Stomach (tissue), 9 donors: ENCODE measurements around the gene GPR4. TPM values are rescaled to one million over a fixed set of nuclear protein-coding genes. Genes with fewer than 3 reads are reported as not detected.

Experiments used
- DNase-seq, 2 donors: peaks; one replicate each; pipeline versions ENCODE4 v3.0.0 to v3.0.0-alpha.2; 2013 to 2019
- H3K27ac ChIP-seq, 5 donors: fragments of 200-600 bp in 4 of 5; sonication (generic) in 4 of 5; one replicate each; pipeline ENCODE4 v1.5.1; 2013 to 2019; ENCODE audit warnings: mild to moderate bottlenecking in 1 of 5, moderate library complexity in 1 of 5
- H3K27me3 ChIP-seq, 3 donors: fragments of 200-600 bp; sonication (generic); one replicate each; pipeline ENCODE4 v1.5.1; 2017 to 2019; ENCODE audit warnings: mixed run types in 1 of 3
- H3K36me3 ChIP-seq, 4 donors: fragments of 200-600 bp; sonication (generic); 1 replicate in 3 of 4; 2 replicates in 1 of 4; pipeline ENCODE4 v1.5.1; 2016 to 2019
- H3K4me1 ChIP-seq, 4 donors: fragments of 200-600 bp; sonication (generic); one replicate each; pipeline ENCODE4 v1.5.1; 2016 to 2019
- H3K4me3 ChIP-seq, 4 donors: fragments of 200-600 bp; sonication (generic) in 3 of 4; one replicate each; pipeline ENCODE4 v1.5.1; 2016 to 2019; ENCODE audit warnings: mild to moderate bottlenecking in 1 of 4
- H3K9me3 ChIP-seq, 4 donors: fragments of 200-600 bp; sonication (generic); one replicate each; pipeline ENCODE4 v1.5.1; 2016 to 2019
- EP300 ChIP-seq: sonication (generic); formaldehyde crosslinking; IDR thresholded peaks from one replicate; pipeline ENCODE4 v1.6.1; 2017; ENCODE audit warnings: antibody characterized with exemption
- POLR2A ChIP-seq, 4 donors: fragments of 450-650 bp; IDR thresholded peaks; one replicate each; pipeline ENCODE4 v1.6.1; 2016; ENCODE audit warnings: antibody characterized with exemption in 4 of 4, control low read depth in 2 of 4, mild to moderate bottlenecking in 1 of 4, moderate library complexity in 1 of 4
- POLR2AphosphoS5 ChIP-seq, 3 donors: sonication (generic); formaldehyde crosslinking; IDR thresholded peaks; one replicate each; pipeline ENCODE4 v1.6.1; 2016; ENCODE audit warnings: antibody characterized with exemption in 3 of 3
- WGBS, 5 donors: extraction: QIAGEN DNeasy Blood & Tissue Kit in 3 of 5; methylation state at CpG; one replicate each; pipeline versions ENCODE4 v1.1.5 to v1.1.7; 2013 to 2018; 5-methylcytosine and 5-hydroxymethylcytosine counted together
- intact Hi-C: fragments of 100-400 bp; cut with DNase I; formaldehyde crosslinking; loops from one replicate; pipeline ENCODE4 v1.15.1; 2023; ENCODE audit warnings: low total_unique reads
- polyA plus RNA-seq, 3 donors: library from polyadenylated mRNA; stranded (reverse); fragments of 200-250 nt; gene quantifications; one replicate each; pipeline ENCODE4 v1.2.3, GENCODE V29; 2013
- total RNA-seq, 5 donors: library from RNA; depleted of rRNA; stranded (reverse); fragments of >200 nt; gene quantifications; one replicate each; pipeline versions ENCODE4 v1.1.0 to v1.2.3, GENCODE V29; 2014 to 2016
- TF ChIP-seq, protein P1 (sequence below), 7 experiments: fragments of 450-650 bp in 4 of 7; fragments of 200-600 bp in 3 of 7; sonication (generic) in 3 of 7; IDR thresholded peaks; one replicate each; pipeline ENCODE4 v1.5.1; 2016 to 2019; ENCODE audit warnings: antibody characterized with exemption in 7 of 7, control low read depth in 2 of 7, mild to moderate bottlenecking in 1 of 7
- donor health status: healthy with polysubstance abuse.
- donor health status: Bipolar disorder and iron deficiency.
- donor health status: healthy.

Gene GPR4
- total and polyA plus RNA-seq, 8 donors = 0.60 to 5.8 (median 2.3) TPM

DNA sequence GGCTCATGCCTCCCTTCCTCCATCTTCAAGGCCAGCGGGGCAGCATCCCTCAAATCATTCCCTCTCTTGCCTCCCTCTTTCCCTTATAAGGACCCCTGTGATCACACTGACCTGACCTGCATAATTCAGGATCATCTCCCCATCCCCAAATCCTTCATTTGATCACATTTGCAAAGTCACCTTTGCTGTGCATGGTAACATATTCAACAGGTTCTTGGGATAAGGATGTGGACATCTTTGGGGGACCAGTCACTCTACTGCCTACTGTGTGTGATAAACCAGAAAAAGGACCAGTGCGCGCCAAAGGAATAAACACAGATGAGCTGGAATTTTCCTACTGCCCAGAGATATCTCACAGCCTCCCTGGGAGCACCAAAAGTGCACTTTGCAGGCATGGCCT, 25.3 kb downstream of the GPR4 start:
- H3K9me3 ChIP-seq = no peaks in the 10 kb centered on the region
- no peak overlapping the region for H3K4me3 ChIP-seq
- intact Hi-C loops = no loop called here
- H3K27ac ChIP-seq = peak overlapping the region; percentile 68 to 86 (median 75)
- DNase-seq = no peak
- H3K4me1 ChIP-seq = peaks cover 22 to 48% (median 45%) of the 10 kb centered on the region in 4 donors
- TF ChIP-seq POLR2A (IDR thresholded peaks at IDR 0.05) (no peak), EP300 (no peak), POLR2AphosphoS5 (IDR thresholded peaks at IDR 0.05) (no peak)
- TF ChIP-seq, protein P1, sequence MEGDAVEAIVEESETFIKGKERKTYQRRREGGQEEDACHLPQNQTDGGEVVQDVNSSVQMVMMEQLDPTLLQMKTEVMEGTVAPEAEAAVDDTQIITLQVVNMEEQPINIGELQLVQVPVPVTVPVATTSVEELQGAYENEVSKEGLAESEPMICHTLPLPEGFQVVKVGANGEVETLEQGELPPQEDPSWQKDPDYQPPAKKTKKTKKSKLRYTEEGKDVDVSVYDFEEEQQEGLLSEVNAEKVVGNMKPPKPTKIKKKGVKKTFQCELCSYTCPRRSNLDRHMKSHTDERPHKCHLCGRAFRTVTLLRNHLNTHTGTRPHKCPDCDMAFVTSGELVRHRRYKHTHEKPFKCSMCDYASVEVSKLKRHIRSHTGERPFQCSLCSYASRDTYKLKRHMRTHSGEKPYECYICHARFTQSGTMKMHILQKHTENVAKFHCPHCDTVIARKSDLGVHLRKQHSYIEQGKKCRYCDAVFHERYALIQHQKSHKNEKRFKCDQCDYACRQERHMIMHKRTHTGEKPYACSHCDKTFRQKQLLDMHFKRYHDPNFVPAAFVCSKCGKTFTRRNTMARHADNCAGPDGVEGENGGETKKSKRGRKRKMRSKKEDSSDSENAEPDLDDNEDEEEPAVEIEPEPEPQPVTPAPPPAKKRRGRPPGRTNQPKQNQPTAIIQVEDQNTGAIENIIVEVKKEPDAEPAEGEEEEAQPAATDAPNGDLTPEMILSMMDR (IDR thresholded peaks at IDR 0.05) = no peak
- no peaks in the 10 kb centered on the region for H3K27me3 ChIP-seq
- 28 to 74% (median 62%) methylated on average over 3 of the region's 3 CpGs for WGBS, 5 donors
- H3K36me3 ChIP-seq = no peaks in the 10 kb centered on the region

DNA sequence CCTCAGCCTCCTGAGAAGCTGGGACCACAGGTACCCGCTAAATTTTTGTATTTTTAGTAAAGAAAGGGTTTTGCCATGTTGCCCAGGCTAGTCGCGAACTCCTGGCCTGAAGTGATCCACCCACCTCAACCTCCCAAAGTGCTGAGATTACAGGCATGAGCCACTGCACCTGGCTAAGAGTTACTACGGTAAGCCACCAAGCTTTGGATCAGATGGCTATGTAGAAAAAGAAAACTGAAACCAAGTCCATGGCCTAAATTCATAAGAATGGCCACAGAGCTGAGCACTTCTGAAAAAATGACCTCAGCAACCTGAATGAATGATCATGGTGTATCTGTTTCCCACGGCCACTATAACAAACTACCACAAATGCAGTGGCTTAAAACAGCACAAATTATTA, 26.8 kb downstream of the GPR4 start:
- H3K27me3 ChIP-seq = no peaks in the 10 kb centered on the region
- H3K4me1 ChIP-seq = peaks cover 22 to 48% (median 45%) of the 10 kb centered on the region in 4 donors
- H3K36me3 ChIP-seq = no peaks in the 10 kb centered on the region
- intact Hi-C loops = no loop called here
- peak overlapping the region in 4 of 5 donors; percentile 3 to 86 (median 62) for H3K27ac ChIP-seq
- no peak overlapping the region for H3K4me3 ChIP-seq
- TF ChIP-seq EP300 (no peak), POLR2AphosphoS5 (IDR thresholded peaks at IDR 0.05) (no peak), POLR2A (IDR thresholded peaks at IDR 0.05) (no peak)
- TF ChIP-seq, protein P1 (IDR thresholded peaks at IDR 0.05) = no peak
- H3K9me3 ChIP-seq = no peaks in the 10 kb centered on the region
- 80 to 94% (median 86%) methylated on average over 5 of the region's 5 CpGs for WGBS, 5 donors
- no peak for DNase-seq

DNA sequence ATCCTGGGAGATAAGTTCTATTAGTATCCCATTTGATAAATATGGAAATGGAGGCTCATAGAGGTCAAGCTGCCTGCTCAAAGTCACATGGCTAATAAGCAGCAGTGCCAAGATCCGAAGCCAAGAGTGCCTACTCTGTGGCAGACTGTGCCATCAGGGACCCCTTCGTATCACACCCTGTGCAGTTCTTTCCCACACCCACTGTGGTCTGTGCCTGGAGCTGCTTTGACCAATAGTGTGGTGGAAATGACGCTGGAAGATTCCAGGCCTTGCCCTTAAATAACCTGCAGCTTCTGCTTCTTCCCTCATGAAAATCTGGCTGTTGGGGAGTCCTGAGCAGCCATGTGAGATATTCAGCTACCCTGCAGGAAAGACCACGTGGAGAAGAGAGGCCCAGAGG, 27.5 kb downstream of the GPR4 start:
- no peak overlapping the region for H3K4me3 ChIP-seq
- H3K27ac ChIP-seq = peak overlapping the region in 3 of 5 donors; percentile 49 to 86 (median 74)
- intact Hi-C loops = no loop called here
- H3K4me1 ChIP-seq = peaks cover 25 to 53% (median 50%) of the 10 kb centered on the region in 4 donors
- H3K27me3 ChIP-seq = no peaks in the 10 kb centered on the region
- no peaks in the 10 kb centered on the region for H3K9me3 ChIP-seq
- DNase-seq = no peak
- TF ChIP-seq, protein P1 (IDR thresholded peaks at IDR 0.05) = no peak
- TF ChIP-seq POLR2AphosphoS5 (IDR thresholded peaks at IDR 0.05) (no peak), EP300 (no peak), POLR2A (IDR thresholded peaks at IDR 0.05) (no peak)
- 69 to 85% (median 79%) methylated on average over 4 of the region's 4 CpGs for WGBS, 5 donors
- H3K36me3 ChIP-seq = no peaks in the 10 kb centered on the region

DNA sequence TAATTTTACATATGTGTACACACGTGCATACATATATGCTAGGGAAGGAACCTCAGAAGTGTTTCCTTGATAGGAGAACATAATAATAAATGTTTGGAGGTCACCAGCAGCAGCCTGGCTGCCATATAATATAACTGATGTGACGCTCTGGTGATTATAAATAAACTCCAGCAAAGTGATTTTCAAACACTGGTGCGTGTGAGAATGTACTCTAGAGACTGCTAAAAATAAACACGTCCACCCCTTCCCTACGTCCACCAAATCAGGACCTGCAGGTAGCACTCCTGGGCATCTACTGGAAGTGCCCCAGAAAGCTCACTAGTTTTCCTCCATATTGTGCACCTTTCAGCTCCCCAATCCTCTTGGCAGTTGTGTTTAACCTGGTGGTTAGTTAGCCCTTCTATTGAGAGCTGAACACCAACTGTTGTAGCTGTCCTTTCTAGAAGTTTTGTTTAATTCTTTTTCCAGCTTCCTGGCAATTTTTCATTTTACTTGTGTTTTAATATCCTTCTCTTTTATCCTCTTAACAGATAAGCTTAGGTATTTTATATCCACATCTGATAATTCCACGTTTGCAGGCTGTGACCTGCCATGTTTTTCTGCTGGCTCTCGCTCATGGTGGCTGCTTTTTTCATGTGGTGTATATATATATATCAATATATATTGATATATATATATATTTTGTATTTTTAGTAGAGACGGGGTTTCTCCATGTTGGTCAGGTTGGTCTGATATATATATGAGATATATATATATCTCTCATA, 30.4 kb downstream of the GPR4 start:
- Histone ChIP-seq H3K27ac (no peak overlapping the region), H3K9me3 (no peaks in the 10 kb centered on the region), H3K27me3 (no peaks in the 10 kb centered on the region), H3K36me3 (no peaks in the 10 kb centered on the region), H3K4me3 (no peak overlapping the region), H3K4me1 (peaks cover 11 to 47% (median 36%) of the 10 kb centered on the region in 4 donors)
- 77 to 87% (median 83%) methylated on average over 8 of the region's 8 CpGs for WGBS, 5 donors
- DNase-seq = no peak
- TF ChIP-seq EP300 (no peak), POLR2A (IDR thresholded peaks at IDR 0.05) (no peak), POLR2AphosphoS5 (IDR thresholded peaks at IDR 0.05) (no peak)
- TF ChIP-seq, protein P1 (IDR thresholded peaks at IDR 0.05) = no peak
- intact Hi-C loops = no loop called here
